Heart left ventricle (tissue), 13 donors: ENCODE results near the gene WNT9A.

Experiments used
- POLR2A ChIP-seq, 2 donors: fragments of 450-650 bp; IDR thresholded peaks; one replicate each; pipeline ENCODE4 v1.6.1; 2017; ENCODE audit warnings: antibody characterized with exemption in 2 of 2, mild to moderate bottlenecking in 2 of 2, moderate library complexity in 2 of 2
- TF ChIP-seq, protein P1 (sequence below), 12 donors: fragments of 200-600 bp; sonication (generic) in 4 of 12; IDR thresholded peaks; one replicate each; pipeline versions ENCODE4 v1.5.0 to v1.8.0; 2018 to 2022; ENCODE audit warnings: antibody characterized with exemption in 12 of 12, mild to moderate bottlenecking in 5 of 12
- donor health status: ischemic (EF 13 %, LVEDD 7.1; RV severe dilation, severe dysfunction).
- donor health status: DM: no; HTN: yes; CAD: no.
- donor health status: DM: no; HTN: no; CAD: no.
- donor health status: ischemic (EF 25% LVEDD 6.9; RV normal size, moderate dysfunction).
- donor health status: ischemic (EF 25% LVEDD 5.7; RV mildly dilated, moderate dysfunction).
- donor health status: ischemic (EF 35%, LVEDD 5.7; RV mildly dilated, moderate dysfunction).
- donor health status: nonischemic (EF 11% LVEDD 7.7; RV severe dilation, severe dysfunction).
- donor health status: DM: yes; HTN: yes; CAD: no.
- donor health status: PGD.
- donor health status: ischemic (EF 29% LVEDD 5.4; RV normal size, mild dysfunction).
- donor health status: nonischemic (EF 23%, LVEDD 6.1; RV moderate dilation, normal function).

DNA sequence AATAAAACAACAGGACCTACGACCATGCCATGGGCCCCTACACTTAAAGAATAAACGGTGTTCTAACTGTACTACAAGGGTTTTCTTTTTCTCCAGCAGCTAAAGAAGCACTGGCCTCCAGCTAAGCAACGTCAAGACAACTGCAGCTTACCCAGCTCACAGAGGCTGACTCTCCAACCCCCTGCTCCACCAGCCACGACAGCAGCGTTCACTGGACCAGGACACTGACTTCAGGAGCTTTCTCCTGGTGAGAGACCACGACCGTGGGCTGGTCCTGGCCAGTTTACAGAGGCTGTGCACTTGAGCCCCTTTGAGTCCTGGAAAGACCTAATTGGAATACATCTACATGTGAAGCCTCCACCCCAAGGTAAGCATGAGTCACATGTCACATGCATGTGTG is 39.4 kb downstream of the WNT9A start:
- TF ChIP-seq POLR2A (IDR thresholded peaks at IDR 0.05): no peak
- TF ChIP-seq, protein P1, sequence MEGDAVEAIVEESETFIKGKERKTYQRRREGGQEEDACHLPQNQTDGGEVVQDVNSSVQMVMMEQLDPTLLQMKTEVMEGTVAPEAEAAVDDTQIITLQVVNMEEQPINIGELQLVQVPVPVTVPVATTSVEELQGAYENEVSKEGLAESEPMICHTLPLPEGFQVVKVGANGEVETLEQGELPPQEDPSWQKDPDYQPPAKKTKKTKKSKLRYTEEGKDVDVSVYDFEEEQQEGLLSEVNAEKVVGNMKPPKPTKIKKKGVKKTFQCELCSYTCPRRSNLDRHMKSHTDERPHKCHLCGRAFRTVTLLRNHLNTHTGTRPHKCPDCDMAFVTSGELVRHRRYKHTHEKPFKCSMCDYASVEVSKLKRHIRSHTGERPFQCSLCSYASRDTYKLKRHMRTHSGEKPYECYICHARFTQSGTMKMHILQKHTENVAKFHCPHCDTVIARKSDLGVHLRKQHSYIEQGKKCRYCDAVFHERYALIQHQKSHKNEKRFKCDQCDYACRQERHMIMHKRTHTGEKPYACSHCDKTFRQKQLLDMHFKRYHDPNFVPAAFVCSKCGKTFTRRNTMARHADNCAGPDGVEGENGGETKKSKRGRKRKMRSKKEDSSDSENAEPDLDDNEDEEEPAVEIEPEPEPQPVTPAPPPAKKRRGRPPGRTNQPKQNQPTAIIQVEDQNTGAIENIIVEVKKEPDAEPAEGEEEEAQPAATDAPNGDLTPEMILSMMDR (IDR thresholded peaks at IDR 0.05): no peak
